ENCODE results near the gene UBASH3B. TPM values are rescaled to one million over a fixed set of nuclear protein-coding genes. Genes with fewer than 3 reads are reported as not detected.

Gene UBASH3B
- total RNA-seq, 1 experiment from 2014 or later = 8.0 TPM

DNA sequence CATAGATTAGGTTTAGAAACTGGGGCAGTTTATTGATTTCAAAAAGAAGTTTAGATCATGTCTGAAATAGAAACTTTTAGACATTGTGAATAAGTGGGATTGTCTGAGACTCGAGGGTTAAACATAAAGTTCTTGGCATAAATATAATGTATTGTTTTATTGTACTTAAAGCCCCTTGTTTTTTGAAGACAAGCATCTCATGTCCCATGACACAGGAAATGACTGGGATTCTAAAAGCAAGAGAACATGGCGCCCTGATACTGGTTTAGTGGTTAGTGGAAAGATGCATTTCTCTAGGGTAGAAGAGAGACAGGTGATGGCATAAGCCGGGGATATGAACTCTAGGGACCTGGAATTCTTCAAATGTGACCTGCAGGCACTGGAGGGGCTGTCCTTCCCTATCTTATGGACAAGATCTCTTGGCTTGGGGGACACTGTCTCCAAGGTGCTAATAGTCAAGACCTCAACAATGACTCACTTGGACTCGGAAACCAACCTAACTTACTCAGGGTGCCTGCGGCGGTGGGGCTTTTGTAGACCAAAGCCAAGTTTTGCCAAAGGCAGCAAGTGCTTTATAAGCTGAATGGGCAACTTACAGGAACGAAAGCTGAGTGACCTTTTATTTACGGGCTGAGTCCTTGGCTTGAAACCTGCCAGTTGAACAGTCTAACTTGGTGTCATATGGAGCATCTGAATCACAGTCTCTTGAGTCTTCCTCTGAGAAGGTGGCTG lies 48.2 kb downstream of the UBASH3B start:
- Histone ChIP-seq H3K27ac (ENCODE audit: insufficient read length, low read depth, low read length) (no peak overlapping the region), H3K4me2 (ENCODE audit: insufficient read depth, insufficient read length, low read length) (no peak overlapping the region), H4K20me1 (ENCODE audit: control insufficient read depth, insufficient read depth, insufficient read length) (no peaks in the 10 kb centered on the region), H3K56ac (ENCODE audit: insufficient read length, low read depth, low read length) (no peak overlapping the region), H3K23me2 (ENCODE audit: insufficient read length, low read depth, low read length, poor library complexity, severe bottlenecking) (no peaks in the 10 kb centered on the region), H3K4ac (ENCODE audit: low read depth, low read length) (no peak overlapping the region), H2BK120ac (ENCODE audit: low read depth, low read length, poor library complexity, severe bottlenecking) (no peak overlapping the region), H2BK15ac (ENCODE audit: low read depth, low read length) (no peak overlapping the region), H3K4me1 (ENCODE audit: insufficient read depth, low read length) (no peaks in the 10 kb centered on the region), H3K18ac (ENCODE audit: insufficient read length, low read depth, low read length) (no peak overlapping the region), H2AK5ac (ENCODE audit: insufficient read length, low read length) (peak overlapping the region; percentile 50), H3K27me3 (ENCODE audit: insufficient read depth, low read length) (no peaks in the 10 kb centered on the region), H2BK12ac (ENCODE audit: insufficient read length, low read depth, low read length) (no peak overlapping the region), H2AFZ (ENCODE audit: low read length) (no peak overlapping the region), H3K79me1 (ENCODE audit: insufficient read depth, low read depth, low read length, poor library complexity, severe bottlenecking) (no peaks in the 10 kb centered on the region), H3K9me3 (ENCODE audit: control insufficient read depth, low read depth, low read length) (no peaks in the 10 kb centered on the region), H4K91ac (ENCODE audit: insufficient read length, low read depth, low read length) (no peak overlapping the region), H2BK20ac (ENCODE audit: low read depth, low read length, poor library complexity, severe bottlenecking) (no peak overlapping the region), H3K23ac (ENCODE audit: insufficient read length, low read depth, low read length) (no peak overlapping the region), H4K8ac (replicated peaks; ENCODE audit: insufficient read length, low read depth, low read length) (no peak overlapping the region), H3K14ac (ENCODE audit: insufficient read depth, low read length) (no peak overlapping the region), H3K79me2 (ENCODE audit: insufficient read depth, low read length) (no peaks in the 10 kb centered on the region), H2BK5ac (ENCODE audit: insufficient read length, low read length) (no peak overlapping the region), H3T11ph (ENCODE audit: low read length) (no peak overlapping the region), H3K9ac (ENCODE audit: extremely low read depth, insufficient read length, low read length) (no peak overlapping the region), H4K5ac (ENCODE audit: insufficient read length, low read depth, low read length) (no peak overlapping the region)
- DNase-seq = no peak
- no CpG with 5 or more reads among the region's 8 CpGs for WGBS (ENCODE audit: extremely low coverage, insufficient read length, low lambda C conversion rate)
- Mint-ChIP-seq H3K27me3 (ENCODE audit: low read depth) (no peaks in the 10 kb centered on the region; the same call in 1 of the 2 replicates), H3K27ac (no peak overlapping the region), H3K4me1 (peaks cover 0 to 3% of the 10 kb centered on the region in 2 experiments; a peak in 1 of 4 replicates), H3K9me3 (no peaks in the 10 kb centered on the region; a peak in 1 of 5 replicates), H3K36me3 (ENCODE audit: insufficient read depth in 1 of 3, low read depth in 3 of 3) (no peaks in the 10 kb centered on the region), H3K4me3 (no peak overlapping the region)
- TF ChIP-seq, protein P1, sequence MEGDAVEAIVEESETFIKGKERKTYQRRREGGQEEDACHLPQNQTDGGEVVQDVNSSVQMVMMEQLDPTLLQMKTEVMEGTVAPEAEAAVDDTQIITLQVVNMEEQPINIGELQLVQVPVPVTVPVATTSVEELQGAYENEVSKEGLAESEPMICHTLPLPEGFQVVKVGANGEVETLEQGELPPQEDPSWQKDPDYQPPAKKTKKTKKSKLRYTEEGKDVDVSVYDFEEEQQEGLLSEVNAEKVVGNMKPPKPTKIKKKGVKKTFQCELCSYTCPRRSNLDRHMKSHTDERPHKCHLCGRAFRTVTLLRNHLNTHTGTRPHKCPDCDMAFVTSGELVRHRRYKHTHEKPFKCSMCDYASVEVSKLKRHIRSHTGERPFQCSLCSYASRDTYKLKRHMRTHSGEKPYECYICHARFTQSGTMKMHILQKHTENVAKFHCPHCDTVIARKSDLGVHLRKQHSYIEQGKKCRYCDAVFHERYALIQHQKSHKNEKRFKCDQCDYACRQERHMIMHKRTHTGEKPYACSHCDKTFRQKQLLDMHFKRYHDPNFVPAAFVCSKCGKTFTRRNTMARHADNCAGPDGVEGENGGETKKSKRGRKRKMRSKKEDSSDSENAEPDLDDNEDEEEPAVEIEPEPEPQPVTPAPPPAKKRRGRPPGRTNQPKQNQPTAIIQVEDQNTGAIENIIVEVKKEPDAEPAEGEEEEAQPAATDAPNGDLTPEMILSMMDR (conservative IDR thresholded peaks at IDR 0.05) = no peak
